GM12891 (cell line): ENCODE measurements around the gene TP73.

ENCODE experiments used
- PAX5 ChIP-seq: IDR thresholded peaks from 2 replicates; pipeline ENCODE4 v1.6.1; 2011; ENCODE audit warnings: low read length, moderate library complexity, mild to moderate bottlenecking; ENCODE audit not compliant: insufficient read depth, severe bottlenecking
- POLR2A ChIP-seq: IDR thresholded peaks from 2 replicates; pipeline ENCODE4 v1.6.1; 2011; ENCODE audit warnings: low read depth, low read length, control low read depth
- POLR2AphosphoS5 ChIP-seq: IDR thresholded peaks from 2 replicates; pipeline ENCODE4 v1.6.1; 2011; ENCODE audit warnings: low read depth, low read length, control low read depth
- POU2F2 ChIP-seq: IDR thresholded peaks from 2 replicates; pipeline ENCODE4 v1.6.1; 2011; ENCODE audit warnings: low read depth, mild to moderate bottlenecking, control low read depth, low read length, moderate library complexity
- TAF1 ChIP-seq: IDR thresholded peaks from 2 replicates; pipeline ENCODE4 v1.6.1; 2011; ENCODE audit warnings: low read depth, low read length, control low read depth

GRCh38 chr1:3749512-3749911 is 97.2 kb downstream of the TP73 start:
- TF ChIP-seq TAF1 (no peak), POLR2A (no peak), POLR2AphosphoS5 (no peak), POU2F2 (no peak), PAX5 (no peak)
